PC-3 (cell line): ENCODE data around the gene MAD1L1.

Experiments
- CTCF ChIP-seq: fragments of 300-600 bp; sonication (generic); conservative IDR thresholded peaks from 2 replicates; pipeline ENCODE4 v1.5.1; 2017; ENCODE audit warnings: antibody characterized with exemption, low read depth, mild to moderate bottlenecking, low read length
- EZH2 ChIP-seq: fragments of 300-600 bp; sonication (generic); IDR thresholded peaks from one replicate; pipeline ENCODE4 v1.6.1; 2017; ENCODE audit warnings: antibody characterized with exemption, mild to moderate bottlenecking, low read length; ENCODE audit not compliant: unreplicated experiment

DNA sequence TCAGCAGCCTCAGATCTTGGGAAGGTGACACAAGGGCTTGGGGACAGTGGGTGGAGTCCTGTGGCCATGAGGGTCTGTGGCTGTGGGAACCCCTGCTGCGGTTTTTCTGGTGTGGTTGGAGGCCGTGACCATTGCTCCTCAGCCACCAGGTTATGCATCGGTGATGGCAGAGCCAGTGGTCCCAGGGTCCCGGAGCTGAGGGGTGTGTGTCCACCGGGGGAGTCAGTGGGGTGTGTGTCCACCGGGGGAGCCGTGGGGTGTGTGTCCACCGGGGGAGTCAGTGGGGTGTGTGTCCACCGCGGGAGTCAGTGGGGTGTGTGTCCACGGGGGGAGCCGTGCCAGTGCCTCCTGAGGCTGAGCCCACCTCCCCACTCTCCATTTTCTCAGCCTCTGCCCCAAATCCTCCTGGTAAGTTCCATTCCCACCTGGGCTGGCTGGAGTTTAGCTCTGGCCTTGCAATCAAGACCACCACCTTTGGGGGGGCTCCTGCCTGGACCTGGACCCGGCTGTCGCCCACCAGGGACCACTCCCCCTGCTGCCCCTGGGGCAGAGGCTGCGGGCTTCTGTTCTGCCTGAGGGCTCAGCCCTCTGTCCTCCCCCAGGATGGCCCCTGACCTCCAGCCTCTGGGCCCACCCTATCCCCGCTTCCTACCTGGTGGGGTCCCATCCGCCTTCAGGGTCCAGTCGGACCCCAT is 419.2 kb downstream of the MAD1L1 start:
- no peak for TF ChIP-seq CTCF
- no peak for TF ChIP-seq EZH2
